22Rv1 (cell line): ENCODE results near the gene KCNK7.

Source experiments
- H3K27ac ChIP-seq: fragments of 450-650 bp; 2 replicates; pipeline ENCODE4 v1.5.1; 2017
- ZFX ChIP-seq: fragments of 450-650 bp; IDR thresholded peaks from 2 replicates; pipeline ENCODE4 v1.6.1; 2017; ENCODE audit warnings: antibody characterized with exemption, borderline replicate concordance
- TF ChIP-seq, protein P1 (sequence below): fragments of 450-650 bp; IDR thresholded peaks from 2 replicates; pipeline ENCODE4 v1.5.1; 2017; ENCODE audit warnings: mild to moderate bottlenecking

The KCNK7 gene

DNA sequence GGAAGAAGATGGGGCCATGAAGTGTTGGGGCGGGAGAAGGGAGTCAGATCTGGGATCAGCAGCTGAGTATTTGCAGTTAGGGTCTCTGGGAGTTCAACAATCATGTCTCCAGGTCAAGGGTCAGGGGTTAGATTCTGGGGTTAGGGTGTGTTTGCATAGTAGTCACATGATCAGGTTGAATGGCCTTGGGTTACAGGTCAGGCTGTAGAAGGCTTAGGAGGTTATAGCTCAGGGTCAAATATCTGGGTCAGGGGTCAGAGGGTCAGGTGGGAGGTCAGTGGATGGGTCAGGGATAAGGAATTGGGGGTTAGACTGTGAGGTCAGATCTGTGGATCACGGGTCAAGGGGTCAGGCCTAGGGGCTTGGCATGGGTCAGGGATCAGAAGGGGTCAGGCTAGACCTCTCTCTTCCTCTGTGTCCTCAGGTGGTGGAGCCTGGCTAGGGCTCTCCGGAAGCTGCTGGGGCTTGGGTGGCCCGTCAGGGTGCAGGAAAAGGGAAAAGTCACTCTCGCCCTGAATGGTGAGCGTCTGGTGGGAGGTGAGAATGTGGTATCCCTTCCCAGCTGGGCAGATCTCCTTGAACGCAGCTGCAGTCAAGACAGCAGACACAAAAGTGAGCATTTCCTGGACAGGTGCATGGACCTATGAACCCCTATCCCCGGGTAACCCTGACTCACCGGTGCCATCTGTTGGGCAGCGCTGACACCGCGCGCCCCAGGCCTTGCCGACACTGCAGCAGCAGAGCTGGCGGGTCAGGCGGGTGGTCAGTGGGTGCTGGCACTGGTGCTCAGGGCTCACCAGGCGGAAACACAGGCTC is 43.8 kb downstream of the KCNK7 start:
- peak overlapping the region; percentile 61 for H3K27ac ChIP-seq
- TF ChIP-seq, protein P1, sequence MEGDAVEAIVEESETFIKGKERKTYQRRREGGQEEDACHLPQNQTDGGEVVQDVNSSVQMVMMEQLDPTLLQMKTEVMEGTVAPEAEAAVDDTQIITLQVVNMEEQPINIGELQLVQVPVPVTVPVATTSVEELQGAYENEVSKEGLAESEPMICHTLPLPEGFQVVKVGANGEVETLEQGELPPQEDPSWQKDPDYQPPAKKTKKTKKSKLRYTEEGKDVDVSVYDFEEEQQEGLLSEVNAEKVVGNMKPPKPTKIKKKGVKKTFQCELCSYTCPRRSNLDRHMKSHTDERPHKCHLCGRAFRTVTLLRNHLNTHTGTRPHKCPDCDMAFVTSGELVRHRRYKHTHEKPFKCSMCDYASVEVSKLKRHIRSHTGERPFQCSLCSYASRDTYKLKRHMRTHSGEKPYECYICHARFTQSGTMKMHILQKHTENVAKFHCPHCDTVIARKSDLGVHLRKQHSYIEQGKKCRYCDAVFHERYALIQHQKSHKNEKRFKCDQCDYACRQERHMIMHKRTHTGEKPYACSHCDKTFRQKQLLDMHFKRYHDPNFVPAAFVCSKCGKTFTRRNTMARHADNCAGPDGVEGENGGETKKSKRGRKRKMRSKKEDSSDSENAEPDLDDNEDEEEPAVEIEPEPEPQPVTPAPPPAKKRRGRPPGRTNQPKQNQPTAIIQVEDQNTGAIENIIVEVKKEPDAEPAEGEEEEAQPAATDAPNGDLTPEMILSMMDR, result peak; percentile 65
- TF ChIP-seq ZFX, result no peak

DNA sequence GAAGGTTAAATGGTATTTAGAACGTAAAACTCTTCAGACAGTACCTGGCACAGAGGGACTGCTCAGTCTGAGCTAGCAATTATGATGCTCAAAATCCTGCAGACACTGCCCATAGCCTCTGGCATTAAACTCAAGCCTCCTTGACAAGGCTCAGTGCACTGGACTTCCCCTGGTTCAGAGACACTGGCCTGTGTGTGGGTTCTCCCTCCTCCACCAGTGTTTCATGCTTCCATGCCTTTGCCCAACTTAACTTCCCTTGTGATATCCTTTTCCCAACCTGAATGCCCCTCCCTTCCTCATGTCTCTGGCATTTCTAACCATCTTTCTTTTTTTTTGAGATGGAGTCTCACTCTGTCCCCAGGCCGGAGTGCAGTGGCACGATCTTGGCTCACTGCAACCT is 46.5 kb downstream of the KCNK7 start:
- TF ChIP-seq, protein P1, result no peak
- no peak for TF ChIP-seq ZFX
- H3K27ac ChIP-seq, result no peak overlapping the region

DNA sequence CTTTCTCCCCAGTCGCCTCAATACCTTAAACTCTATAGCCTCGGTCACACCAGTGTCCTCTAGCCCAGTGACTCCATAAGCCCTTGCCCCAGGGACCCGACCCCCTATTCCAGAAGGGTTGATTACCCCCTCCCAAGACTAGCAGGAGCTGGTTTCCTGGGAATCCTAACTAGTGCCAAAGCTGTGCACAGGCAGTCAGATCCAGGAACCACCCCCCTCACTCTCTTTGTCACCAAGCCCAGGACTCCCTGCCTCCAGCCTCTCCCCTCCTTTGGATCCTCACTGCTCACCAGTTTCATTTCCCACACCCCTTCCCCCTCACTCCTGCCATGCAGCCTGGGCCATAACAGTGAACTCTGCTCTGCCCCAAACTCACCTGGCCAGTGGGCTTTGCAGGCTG is 47.2 kb downstream of the KCNK7 start:
- TF ChIP-seq ZFX, result no peak
- TF ChIP-seq, protein P1, result no peak
- H3K27ac ChIP-seq, result no peak overlapping the region

DNA sequence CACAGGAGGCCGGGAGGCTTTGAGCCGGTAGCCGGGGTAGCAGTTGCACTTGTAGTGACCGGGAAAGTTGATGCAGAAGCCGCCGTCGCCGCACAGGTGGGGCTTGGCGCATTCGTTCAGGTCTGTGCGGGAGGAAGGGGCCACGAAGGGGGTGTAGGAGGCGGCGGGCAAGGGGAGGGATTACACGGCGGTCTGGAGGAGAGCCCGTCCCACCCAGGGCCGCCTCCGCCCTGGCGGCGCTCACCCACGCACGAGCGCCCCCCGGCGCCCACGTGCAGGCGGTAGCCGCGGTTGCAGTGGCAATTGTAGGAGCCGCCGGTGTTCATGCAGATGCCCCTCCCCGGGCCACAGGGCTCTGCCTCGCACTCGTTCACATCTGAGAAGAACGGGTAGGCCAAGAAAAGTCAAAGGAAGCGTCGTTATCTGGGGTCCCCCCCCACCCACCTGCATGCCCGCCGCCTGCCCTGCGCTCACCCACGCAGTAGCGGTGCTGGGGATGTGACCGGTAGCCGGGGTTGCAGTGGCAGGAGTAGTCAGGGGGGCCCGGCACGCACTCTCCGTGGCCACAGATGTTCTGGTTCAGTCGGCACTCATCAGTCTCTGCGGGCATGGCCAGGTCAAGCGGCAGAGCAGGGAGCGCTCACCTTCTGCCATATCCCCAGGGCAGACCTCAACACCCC is 48.0 kb downstream of the KCNK7 start:
- TF ChIP-seq, protein P1, result no peak
- no peak for TF ChIP-seq ZFX
- H3K27ac ChIP-seq, result no peak overlapping the region

DNA sequence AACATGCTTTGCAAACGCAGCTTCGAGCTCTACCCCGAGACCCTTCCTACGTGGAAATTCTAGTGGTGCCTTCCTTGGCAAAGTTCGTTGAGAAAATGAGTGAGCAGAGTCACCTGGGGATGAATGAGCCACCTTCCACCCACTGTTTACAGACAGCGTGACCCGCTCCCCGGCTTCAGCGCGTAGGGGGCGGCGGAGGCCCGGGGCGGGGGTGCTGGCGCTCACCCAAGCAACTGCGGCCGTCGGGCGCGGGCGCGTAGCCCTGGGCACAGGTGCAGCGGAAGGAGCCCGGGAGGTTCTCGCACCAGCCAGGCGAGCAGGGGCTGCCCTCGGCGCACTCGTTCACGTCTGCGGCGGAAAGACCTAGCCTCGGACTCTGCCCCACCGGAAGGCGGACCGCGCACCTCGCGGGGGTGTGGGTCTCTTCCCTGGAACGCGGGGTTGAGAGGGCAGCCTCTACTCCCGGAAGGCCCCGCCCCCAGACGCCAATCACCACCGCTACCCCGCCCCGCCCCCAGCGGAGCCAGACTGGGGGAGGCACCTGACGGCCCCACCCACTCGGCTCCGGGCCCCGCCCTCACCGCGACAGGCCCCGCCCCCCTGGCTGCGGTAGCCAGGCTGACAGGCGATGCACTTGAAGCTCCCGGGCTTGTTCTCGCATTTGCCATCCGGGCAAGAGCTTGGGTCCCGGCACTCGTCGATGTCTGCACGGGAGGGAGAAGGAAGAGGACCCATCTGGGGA is 49.2 kb downstream of the KCNK7 start:
- TF ChIP-seq, protein P1, result no peak
- TF ChIP-seq ZFX, result no peak
- peak overlapping the region; percentile 77 for H3K27ac ChIP-seq

DNA sequence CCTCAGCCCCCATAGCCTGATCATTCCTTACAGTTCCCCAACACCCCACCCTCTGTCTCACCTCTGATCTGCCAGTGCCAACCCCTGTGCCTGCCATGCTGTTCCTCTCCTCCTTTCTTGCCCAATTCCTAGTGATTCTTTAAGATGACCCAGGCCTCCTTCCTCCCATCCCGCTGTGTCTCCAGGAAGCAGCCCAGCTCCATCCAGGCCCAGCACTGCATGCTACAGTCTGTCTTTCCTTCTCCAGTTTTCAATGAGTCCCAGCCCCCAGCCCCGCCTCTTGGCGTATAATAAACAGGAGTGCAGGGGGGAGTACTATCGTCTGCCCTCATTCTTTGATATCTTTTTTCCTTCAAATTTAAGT is 49.8 kb downstream of the KCNK7 start:
- TF ChIP-seq, protein P1, result no peak
- no peak for TF ChIP-seq ZFX
- H3K27ac ChIP-seq, result peak overlapping the region; percentile 77
